Subcutaneous abdominal adipose tissue (tissue), 5 donors: ENCODE measurements around the gene GOPC.
"Not testable (repeated sequence)": the region's sequence is repeated elsewhere in the genome, so short reads cannot be mapped to it uniquely, and the experiment has no call there.

Source experiments
- H3K27ac ChIP-seq: one replicate; pipeline ENCODE4 v1.7.0; 2013; ENCODE audit warnings: low read depth, mild to moderate bottlenecking, inconsistent platforms, low read length, moderate library complexity
- H3K27me3 ChIP-seq, 5 donors: one replicate each; pipeline ENCODE4 v1.7.0; 2013; ENCODE audit warnings: low read length in 5 of 5, inconsistent platforms in 1 of 5; ENCODE audit not compliant: control insufficient read depth in 5 of 5, insufficient read depth in 4 of 5
- H3K36me3 ChIP-seq, 5 donors: one replicate each; pipeline ENCODE4 v1.7.0; 2013; ENCODE audit warnings: low read length in 5 of 5; ENCODE audit not compliant: control insufficient read depth in 5 of 5, insufficient read depth in 5 of 5
- H3K4me1 ChIP-seq, 5 donors: one replicate each; pipeline ENCODE4 v1.7.0; 2013; ENCODE audit warnings: low read length in 5 of 5, mild to moderate bottlenecking in 3 of 5, moderate library complexity in 1 of 5; ENCODE audit not compliant: control insufficient read depth in 5 of 5, insufficient read depth in 5 of 5
- H3K4me3 ChIP-seq, 5 donors: one replicate each; pipeline ENCODE4 v1.7.0; 2013; ENCODE audit warnings: low read length in 5 of 5, low read depth in 1 of 5
- H3K9ac ChIP-seq, 5 donors: one replicate each; pipeline ENCODE4 v1.7.0; 2013; ENCODE audit warnings: low read length in 5 of 5, mild to moderate bottlenecking in 4 of 5, moderate library complexity in 3 of 5
- H3K9me3 ChIP-seq, 5 donors: one replicate each; pipeline ENCODE4 v1.7.0; 2013; ENCODE audit warnings: low read length in 5 of 5; ENCODE audit not compliant: control insufficient read depth in 5 of 5
- donor health status: healthy.
- donor health status: healthy.
- donor health status: healthy.
- donor health status: healthy.
- donor health status: healthy.

GOPC gene

DNA sequence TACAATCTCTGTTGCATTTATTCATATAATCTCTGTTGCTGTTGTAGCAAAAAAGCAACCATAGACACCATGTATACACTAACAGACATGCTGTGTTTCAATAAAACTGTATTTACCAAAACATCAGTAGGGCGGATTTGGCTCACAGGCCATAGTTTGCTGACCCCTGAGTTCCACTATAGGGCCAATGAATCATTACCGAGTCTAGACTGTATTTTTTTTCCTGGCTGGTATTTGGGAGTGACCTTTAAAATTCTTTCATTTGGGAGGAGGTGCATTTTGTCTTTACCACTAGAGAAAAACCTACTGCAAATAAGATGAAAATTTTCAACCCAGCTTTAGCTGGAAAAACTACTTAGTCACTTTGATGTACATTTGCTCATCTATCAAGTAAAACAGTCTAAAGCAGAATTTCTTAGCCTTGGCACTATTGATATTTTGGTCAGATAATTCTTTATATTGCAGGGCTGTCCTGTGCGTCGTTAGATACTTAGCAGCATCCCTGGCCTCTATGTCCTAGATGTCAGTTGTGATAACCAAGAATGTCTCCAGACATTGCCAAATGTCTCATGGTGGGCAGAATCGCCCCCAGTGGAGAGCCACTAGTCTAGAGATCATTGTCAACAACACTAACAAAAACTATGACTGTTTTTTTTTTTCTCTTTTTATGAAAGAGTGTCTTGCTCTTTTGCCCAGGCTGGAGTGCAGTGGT, 80.4 kb downstream of the GOPC start:
- no peak overlapping the region for H3K27ac ChIP-seq
- no peaks in the 10 kb centered on the region for H3K27me3 ChIP-seq
- peaks cover 0 to 3% (median 0%) of the 10 kb centered on the region in 5 donors for H3K4me1 ChIP-seq
- no peak overlapping the region for H3K4me3 ChIP-seq
- peaks cover 0 to 10% (median 2%) of the 10 kb centered on the region in 5 donors for H3K36me3 ChIP-seq
- H3K9me3 ChIP-seq = no peaks in the 10 kb centered on the region
- H3K9ac ChIP-seq = no peak overlapping the region

DNA sequence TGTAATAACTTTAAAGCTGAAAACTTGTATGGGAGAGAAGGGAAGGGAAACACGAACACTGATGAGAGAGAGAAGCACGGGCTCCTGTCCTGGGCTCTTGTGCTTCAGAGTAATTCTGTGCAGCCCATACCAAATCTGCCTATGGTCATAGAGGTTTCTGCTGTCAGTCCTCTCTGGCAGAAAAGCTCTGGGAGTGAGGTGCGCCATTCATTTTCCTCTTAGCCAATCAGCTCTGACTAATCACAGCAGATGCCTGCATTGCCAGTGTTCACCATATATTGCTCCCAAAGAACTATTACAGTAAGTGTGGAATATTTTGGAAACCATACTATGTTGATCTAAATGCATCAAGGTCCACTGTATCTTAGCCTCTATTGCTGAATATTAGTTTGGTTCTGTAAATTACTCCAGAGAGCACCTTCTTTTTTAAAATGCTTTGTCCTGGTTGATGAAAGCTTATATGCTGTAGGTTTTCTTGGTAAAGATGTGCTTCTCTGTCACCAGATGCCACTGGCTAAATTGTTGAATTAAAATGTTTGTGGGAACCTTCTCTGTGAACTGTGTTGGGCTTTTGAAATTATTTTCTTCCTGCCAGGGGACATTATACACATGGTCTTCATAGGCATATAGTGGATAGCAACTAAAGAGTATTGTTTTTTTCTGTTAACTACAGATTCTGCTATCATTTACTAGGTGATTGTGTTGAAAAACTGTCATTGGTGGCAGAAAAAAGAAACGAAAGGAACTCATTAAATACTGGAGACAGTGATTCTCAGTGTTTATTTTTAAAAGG, 81.5 kb downstream of the GOPC start:
- no peaks in the 10 kb centered on the region for H3K9me3 ChIP-seq

DNA sequence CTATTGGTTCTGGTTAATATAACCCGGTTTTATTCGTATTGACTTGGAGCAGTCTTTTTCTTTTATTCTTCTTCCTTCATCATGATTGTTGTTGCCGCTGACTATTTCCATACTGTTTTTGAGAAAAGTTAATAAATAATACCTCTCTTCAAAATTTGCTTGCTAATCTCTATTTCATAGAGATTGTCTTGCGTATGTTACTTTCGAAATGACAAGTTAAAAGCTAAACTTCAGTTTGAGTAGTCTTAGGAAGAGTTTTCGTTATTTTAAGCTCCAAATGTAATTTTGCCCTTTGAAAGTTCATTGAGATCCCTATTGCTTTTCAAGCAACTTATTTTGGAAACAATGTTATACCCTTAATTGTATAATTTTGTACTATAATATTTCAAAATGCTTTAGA, 83.4 kb downstream of the GOPC start:
- peaks cover 0 to 3% (median 0%) of the 10 kb centered on the region in 5 donors for H3K4me1 ChIP-seq
- H3K27ac ChIP-seq = no peak overlapping the region
- no peak overlapping the region for H3K9ac ChIP-seq
- peaks cover 0 to 4% (median 2%) of the 10 kb centered on the region in 5 donors for H3K36me3 ChIP-seq
- H3K4me3 ChIP-seq = no peak overlapping the region
- no peaks in the 10 kb centered on the region for H3K27me3 ChIP-seq
- no peaks in the 10 kb centered on the region for H3K9me3 ChIP-seq

More for the DNA sequence above, 81.5 kb downstream of the GOPC start:
- H3K4me1 ChIP-seq = peaks cover 0 to 3% (median 0%) of the 10 kb centered on the region in 5 donors
- H3K27ac ChIP-seq = no peak overlapping the region
- H3K36me3 ChIP-seq = peaks cover 0 to 7% (median 2%) of the 10 kb centered on the region in 5 donors
- H3K27me3 ChIP-seq = no peaks in the 10 kb centered on the region
- H3K4me3 ChIP-seq = no peak overlapping the region
- H3K9ac ChIP-seq = no peak overlapping the region

GRCh38 chr6:117517995-117518394, 84.3 kb downstream of the GOPC start:
- H3K9me3 ChIP-seq, H3K27ac ChIP-seq, H3K36me3 ChIP-seq, H3K9ac ChIP-seq, H3K27me3 ChIP-seq, H3K4me1 ChIP-seq, H3K4me3 ChIP-seq: not testable (repeated sequence)

GRCh38 chr6:117515326-117515725, 87.0 kb downstream of the GOPC start:
- H3K27me3 ChIP-seq = no peaks in the 10 kb centered on the region
- H3K4me1 ChIP-seq = peaks cover 0 to 2% (median 0%) of the 10 kb centered on the region in 5 donors
- no peak overlapping the region for H3K27ac ChIP-seq
- H3K36me3 ChIP-seq = peaks cover 0 to 3% (median 1%) of the 10 kb centered on the region in 5 donors
- no peak overlapping the region for H3K4me3 ChIP-seq
- no peaks in the 10 kb centered on the region for H3K9me3 ChIP-seq
- no peak overlapping the region for H3K9ac ChIP-seq

- Histone ChIP-seq H3K9me3 (no peaks in the 10 kb centered on the region), H3K27me3 (no peaks in the 10 kb centered on the region), H3K27ac (no peak overlapping the region), H3K36me3 (peaks cover 0 to 3% (median 0%) of the 10 kb centered on the region in 5 donors), H3K4me3 (no peak overlapping the region), H3K9ac (no peak overlapping the region), H3K4me1 (no peaks in the 10 kb centered on the region)
Observed at GRCh38 chr6:117514655-117515054, 87.7 kb downstream of the GOPC start.

DNA sequence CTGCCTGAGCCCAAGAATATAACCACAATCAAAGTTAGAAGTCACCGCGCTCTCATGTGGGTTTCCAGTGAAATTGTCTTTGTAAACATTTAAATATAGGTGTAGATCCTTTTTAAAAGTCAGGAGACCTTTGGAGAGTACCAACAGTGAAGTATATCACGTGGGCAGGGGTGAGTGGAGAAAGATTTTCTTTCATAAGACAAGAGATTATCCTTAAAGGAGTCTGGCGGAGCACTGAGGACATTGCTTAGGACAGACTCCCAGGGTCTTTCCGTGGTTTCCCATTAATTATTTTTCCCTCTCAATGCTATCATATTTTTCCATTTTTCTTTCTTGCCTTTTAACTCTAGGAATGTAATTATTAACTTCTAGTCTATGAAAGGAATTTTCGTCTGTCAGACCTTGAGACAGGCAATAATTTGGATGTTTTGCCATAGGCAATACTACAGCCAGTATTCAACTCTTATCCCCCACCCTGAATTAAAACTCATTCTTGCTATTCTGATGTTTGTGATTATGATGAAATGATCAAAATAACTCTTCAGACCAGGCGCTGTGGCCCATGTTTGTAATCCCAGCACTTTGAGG, 88.4 kb downstream of the GOPC start:
- H3K27me3 ChIP-seq = no peaks in the 10 kb centered on the region
- H3K9ac ChIP-seq = no peak overlapping the region
- H3K4me1 ChIP-seq = no peaks in the 10 kb centered on the region
- H3K4me3 ChIP-seq = no peak overlapping the region
- peaks cover 0 to 3% (median 0%) of the 10 kb centered on the region in 5 donors for H3K36me3 ChIP-seq
- no peak overlapping the region for H3K27ac ChIP-seq
- no peaks in the 10 kb centered on the region for H3K9me3 ChIP-seq

DNA sequence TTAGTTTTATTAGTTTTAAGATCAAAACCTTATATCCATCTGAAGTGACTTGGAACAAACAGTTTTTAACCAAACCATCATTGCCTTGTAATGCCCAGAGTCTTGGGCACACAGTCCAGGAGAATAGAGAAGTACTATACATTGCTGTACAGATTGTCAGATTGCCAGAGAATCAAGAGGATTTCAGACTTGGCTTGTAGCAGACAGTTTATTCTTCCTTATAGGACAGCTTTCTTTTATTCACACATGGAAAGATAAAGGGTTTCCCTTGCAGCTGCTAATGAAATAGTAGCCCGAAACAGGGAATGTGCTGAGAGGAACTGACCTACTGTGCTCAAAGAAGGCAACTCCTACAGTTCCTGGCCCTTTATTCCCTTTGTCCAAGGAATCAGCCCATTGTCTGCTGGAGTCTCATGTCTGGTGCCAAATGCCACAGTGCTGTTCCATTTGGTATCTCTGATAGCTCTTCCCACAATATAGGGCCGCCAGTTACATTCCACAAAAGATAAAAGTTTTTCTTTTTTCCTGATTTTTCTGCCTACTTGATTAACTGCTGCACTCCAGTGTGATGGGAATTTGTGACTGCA, 89.2 kb downstream of the GOPC start:
- Histone ChIP-seq H3K27ac (no peak overlapping the region), H3K4me1 (no peaks in the 10 kb centered on the region), H3K27me3 (no peaks in the 10 kb centered on the region), H3K9me3 (no peaks in the 10 kb centered on the region), H3K36me3 (peaks cover 0 to 3% (median 0%) of the 10 kb centered on the region in 5 donors), H3K4me3 (no peak overlapping the region), H3K9ac (no peak overlapping the region)

GRCh38 chr6:117512056-117512828, 90.1 kb downstream of the GOPC start:
- Histone ChIP-seq H3K36me3 (peaks cover 0 to 3% (median 0%) of the 10 kb centered on the region in 5 donors), H3K27ac (no peak overlapping the region), H3K27me3 (no peaks in the 10 kb centered on the region), H3K4me3 (no peak overlapping the region), H3K4me1 (no peaks in the 10 kb centered on the region), H3K9me3 (no peaks in the 10 kb centered on the region), H3K9ac (no peak overlapping the region)
